NB4 (cell line): ENCODE measurements around the gene CNR2.

Experiments used
- DNase-seq: peaks from one replicate; pipeline ENCODE4 v3.0.0; 2010; ENCODE audit warnings: low read depth
- H3K4me3 ChIP-seq: one replicate; pipeline ENCODE4 v1.5.1; 2011; ENCODE audit warnings: mild to moderate bottlenecking, low read depth, low read length, moderate library complexity
- CTCF ChIP-seq: IDR thresholded peaks from one replicate; pipeline ENCODE4 v1.5.1; 2012; ENCODE audit warnings: low read depth, low read length
- MAX ChIP-seq: IDR thresholded peaks from 2 replicates; pipeline ENCODE4 v1.6.1; 2011; ENCODE audit warnings: low read depth, low read length
- MYC ChIP-seq: IDR thresholded peaks from 2 replicates; pipeline ENCODE4 v1.6.1; 2011; ENCODE audit warnings: low read depth, low read length
- POLR2A ChIP-seq: IDR thresholded peaks from 2 replicates; pipeline ENCODE4 v1.6.1; 2011; ENCODE audit warnings: mild to moderate bottlenecking; ENCODE audit not compliant: insufficient read length; ENCODE audit errors: extremely low read depth

Gene CNR2

GRCh38 chr1:23930861-23931490 lies 17.8 kb upstream of the CNR2 start:
- DNase-seq: no peak
- no peak for TF ChIP-seq POLR2A
- TF ChIP-seq MAX: no peak
- TF ChIP-seq CTCF: no peak
- TF ChIP-seq MYC: no peak
- no peak overlapping the region for H3K4me3 ChIP-seq

GRCh38 chr1:23930270-23930669 lies 17.1 kb upstream of the CNR2 start:
- DNase-seq: no peak
- TF ChIP-seq CTCF (no peak), MAX (no peak)
- H3K4me3 ChIP-seq: no peak overlapping the region

- TF ChIP-seq MAX (no peak), POLR2A (no peak), CTCF (no peak), MYC (no peak)
- DNase-seq: no peak
- H3K4me3 ChIP-seq: no peak overlapping the region
These were observed 15.6 kb upstream of the CNR2 start for GRCh38 chr1:23928789-23929188.

- no peak for TF ChIP-seq CTCF
- TF ChIP-seq MYC: no peak
- TF ChIP-seq POLR2A: no peak
- no peak for TF ChIP-seq MAX
- no peak for DNase-seq
- no peak overlapping the region for H3K4me3 ChIP-seq
These were observed 13.9 kb upstream of the CNR2 start for GRCh38 chr1:23927097-23927496.

GRCh38 chr1:23925279-23925678 lies 12.1 kb upstream of the CNR2 start:
- TF ChIP-seq CTCF (no peak), POLR2A (no peak), MAX (no peak), MYC (no peak)
- H3K4me3 ChIP-seq: no peak overlapping the region
- DNase-seq: no peak
